Measurements from ENCODE around the gene ZDHHC17. TPM values are rescaled to one million over a fixed set of nuclear protein-coding genes. Genes with fewer than 3 reads are reported as not detected.

ZDHHC17 gene
- total RNA-seq, 1 donor from 2014 or later, result 42.5 TPM

DNA sequence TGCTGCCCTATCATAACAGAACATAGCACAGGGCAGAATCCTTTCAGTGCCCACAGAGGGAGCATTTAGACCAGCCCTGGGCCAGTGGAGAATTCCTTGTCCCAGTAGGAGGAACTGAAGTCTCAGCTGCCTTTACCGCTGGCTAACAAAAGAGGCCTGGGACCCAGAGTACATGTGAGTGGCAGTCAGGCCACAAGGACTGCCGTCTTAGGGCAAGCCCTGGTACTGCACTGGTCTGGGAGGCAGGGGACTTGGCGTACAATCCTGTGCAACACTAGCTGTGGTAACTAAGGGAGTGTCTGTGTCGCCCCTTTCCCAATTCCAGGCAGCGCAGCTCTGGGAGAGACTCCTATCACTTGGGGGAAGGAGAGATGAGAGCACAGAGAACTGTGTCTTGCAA is 131.9 kb downstream of the ZDHHC17 start:
- Mint-ChIP-seq H3K27me3 (no peaks in the 10 kb centered on the region), H3K9me3 (no peaks in the 10 kb centered on the region), H3K4me3 (no peak overlapping the region), H3K36me3 (peaks cover 3% of the 10 kb centered on the region), H3K4me1 (ENCODE audit: unreplicated experiment) (peaks cover 13% of the 10 kb centered on the region), H3K27ac (no peak overlapping the region)
- TF ChIP-seq CTCF (conservative IDR thresholded peaks at IDR 0.05), result no peak
- no peak for DNase-seq (ENCODE audit: extremely low spot score, unreplicated experiment)

DNA sequence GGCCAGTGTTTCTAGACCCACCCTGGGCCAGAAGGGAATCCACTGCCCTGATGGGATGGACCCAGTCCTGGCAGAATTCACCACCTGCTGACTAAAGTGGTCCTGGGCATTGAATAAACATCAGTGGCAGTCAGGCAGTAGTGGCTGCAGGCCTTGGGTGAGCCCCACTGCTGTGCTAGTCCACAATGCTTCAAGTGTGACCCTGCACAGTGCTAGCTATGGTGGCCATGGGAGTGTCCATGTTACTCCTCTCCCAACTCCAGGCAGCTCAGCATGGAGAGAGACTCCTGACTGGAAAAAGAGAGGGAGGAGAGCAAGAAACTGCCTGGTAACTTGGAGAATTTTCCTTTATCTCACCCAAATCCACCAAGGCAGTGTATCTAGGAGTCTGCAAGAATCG is 132.4 kb downstream of the ZDHHC17 start:
- peaks cover 3% of the 10 kb centered on the region for H3K36me3 Mint-ChIP-seq
- H3K9me3 Mint-ChIP-seq, result no peaks in the 10 kb centered on the region
- TF ChIP-seq CTCF (conservative IDR thresholded peaks at IDR 0.05), result no peak
- no peak overlapping the region for H3K4me3 Mint-ChIP-seq
- no peak for DNase-seq (ENCODE audit: extremely low spot score, unreplicated experiment)
- no peaks in the 10 kb centered on the region for H3K27me3 Mint-ChIP-seq
- peaks cover 11% of the 10 kb centered on the region for H3K4me1 Mint-ChIP-seq (ENCODE audit: unreplicated experiment)
- no peak overlapping the region for H3K27ac Mint-ChIP-seq

DNA sequence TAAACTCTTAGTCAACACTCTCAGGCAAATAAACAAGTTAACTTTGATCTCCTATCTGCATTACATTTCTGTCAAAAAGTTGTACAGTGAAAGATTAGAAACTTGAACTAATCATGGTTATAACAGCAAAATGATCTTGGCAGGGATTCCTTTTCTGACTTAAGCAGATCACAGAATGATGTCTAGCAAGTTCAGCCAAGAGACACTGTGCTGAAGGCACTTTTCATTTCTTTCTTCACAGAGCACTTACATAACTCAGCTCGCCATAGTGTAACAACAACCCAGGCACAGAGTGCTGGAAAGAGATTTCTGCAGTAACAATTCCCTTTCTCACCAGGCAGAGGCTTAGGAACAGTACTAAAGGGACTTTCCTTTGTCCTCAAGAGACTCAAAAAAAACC is 134.5 kb downstream of the ZDHHC17 start:
- H3K27ac Mint-ChIP-seq, result peak overlapping the region; percentile 15
- H3K4me3 Mint-ChIP-seq, result no peak overlapping the region
- peaks cover 7% of the 10 kb centered on the region for H3K4me1 Mint-ChIP-seq (ENCODE audit: unreplicated experiment)
- no peaks in the 10 kb centered on the region for H3K9me3 Mint-ChIP-seq
- no peaks in the 10 kb centered on the region for H3K27me3 Mint-ChIP-seq
- TF ChIP-seq CTCF (conservative IDR thresholded peaks at IDR 0.05), result no peak
- H3K36me3 Mint-ChIP-seq, result peaks cover 3% of the 10 kb centered on the region
- DNase-seq (ENCODE audit: extremely low spot score, unreplicated experiment), result no peak

- H3K4me3 Mint-ChIP-seq, result no peak overlapping the region
- no peak overlapping the region for H3K27ac Mint-ChIP-seq
- TF ChIP-seq CTCF (conservative IDR thresholded peaks at IDR 0.05), result no peak
- no peaks in the 10 kb centered on the region for H3K27me3 Mint-ChIP-seq
- peaks cover 3% of the 10 kb centered on the region for H3K36me3 Mint-ChIP-seq
- DNase-seq (ENCODE audit: extremely low spot score, unreplicated experiment), result no peak
- no peaks in the 10 kb centered on the region for H3K9me3 Mint-ChIP-seq
- H3K4me1 Mint-ChIP-seq (ENCODE audit: unreplicated experiment), result peaks cover 7% of the 10 kb centered on the region
Measured at GRCh38 chr12:76899522-76899921, 135.6 kb downstream of the ZDHHC17 start.

- no peaks in the 10 kb centered on the region for H3K27me3 Mint-ChIP-seq
Measured at GRCh38 chr12:76901628-76902380, 137.9 kb downstream of the ZDHHC17 start.

More at GRCh38 chr12:76901628-76902380, 137.9 kb downstream of the ZDHHC17 start:
- Mint-ChIP-seq H3K4me3 (no peak overlapping the region), H3K4me1 (ENCODE audit: unreplicated experiment) (peaks cover 7% of the 10 kb centered on the region), H3K9me3 (no peaks in the 10 kb centered on the region), H3K27ac (no peak overlapping the region), H3K36me3 (no peaks in the 10 kb centered on the region)
- TF ChIP-seq CTCF (conservative IDR thresholded peaks at IDR 0.05), result no peak
- DNase-seq (ENCODE audit: extremely low spot score, unreplicated experiment), result no peak

Other genes starting within 250 kb of the ZDHHC17 start
- gene OSBPL8, start 204.3 kb upstream of the ZDHHC17 start, total RNA-seq (ENCODE audit: low replicate concordance), result 56.1 and 57.6 TPM in 2 replicates
- gene CSRP2, start 114.9 kb downstream of the ZDHHC17 start, total RNA-seq (ENCODE audit: low replicate concordance), result 43.2 and 88.9 TPM in 2 replicates